Endothelial cell of umbilical vein (primary cell): ENCODE measurements around the gene SLC51B.

Experiments
- EZH2 ChIP-seq: IDR thresholded peaks from 2 replicates; pipeline ENCODE4 v1.6.1; 2012; ENCODE audit warnings: borderline replicate concordance, low read depth, mild to moderate bottlenecking, moderate library complexity, low read length, inconsistent platforms; ENCODE audit not compliant: severe bottlenecking
- POLR2A ChIP-seq: IDR thresholded peaks from 2 replicates; pipeline ENCODE4 v1.6.1; 2012; ENCODE audit warnings: low read depth, mild to moderate bottlenecking, control low read depth, low read length
- TF ChIP-seq, protein P1 (sequence below), 2 donors: IDR thresholded peaks; 1 replicate in 1 of 2; 2 replicates in 1 of 2; pipeline ENCODE4 v1.5.1; 2011; ENCODE audit warnings: low read length in 2 of 2, mild to moderate bottlenecking in 2 of 2, moderate library complexity in 2 of 2, control low read depth in 1 of 2, inconsistent platforms in 1 of 2, low read depth in 1 of 2; ENCODE audit not compliant: insufficient read depth in 1 of 2; ENCODE audit errors: extremely low read depth in 1 of 2

DNA sequence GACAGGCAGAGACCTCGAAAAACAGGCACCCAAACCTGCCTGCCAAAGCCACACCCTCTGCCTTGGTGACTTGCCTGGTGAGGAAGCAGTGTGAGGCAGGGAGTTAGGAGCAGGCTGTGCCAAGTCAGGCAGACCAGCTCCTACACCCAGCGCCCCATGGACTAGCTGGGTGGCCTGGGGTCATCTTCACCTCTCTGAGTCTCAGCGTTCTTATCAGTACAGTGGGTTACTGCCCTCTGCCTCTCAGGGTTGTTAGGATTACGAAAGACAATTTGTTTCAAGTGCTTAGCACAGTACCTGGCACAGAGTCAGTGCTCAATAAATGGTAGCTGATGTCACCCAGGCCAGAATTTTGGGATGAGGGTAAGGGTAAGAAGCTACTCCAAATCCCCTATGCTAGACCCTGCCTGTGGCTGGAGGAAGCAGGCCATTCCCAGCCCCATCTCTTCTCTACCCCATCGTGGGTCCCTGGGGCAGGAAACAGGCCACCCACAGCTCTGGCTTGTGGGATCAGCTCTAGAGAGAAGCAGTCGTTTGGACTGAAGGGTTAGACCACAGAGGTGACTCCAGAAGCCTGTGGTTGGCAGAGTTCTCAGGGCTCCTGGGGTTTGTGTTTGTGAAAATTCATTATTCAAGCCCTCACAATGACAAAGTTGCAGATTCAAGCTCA lies 10.1 kb downstream of the SLC51B start:
- TF ChIP-seq, protein P1, sequence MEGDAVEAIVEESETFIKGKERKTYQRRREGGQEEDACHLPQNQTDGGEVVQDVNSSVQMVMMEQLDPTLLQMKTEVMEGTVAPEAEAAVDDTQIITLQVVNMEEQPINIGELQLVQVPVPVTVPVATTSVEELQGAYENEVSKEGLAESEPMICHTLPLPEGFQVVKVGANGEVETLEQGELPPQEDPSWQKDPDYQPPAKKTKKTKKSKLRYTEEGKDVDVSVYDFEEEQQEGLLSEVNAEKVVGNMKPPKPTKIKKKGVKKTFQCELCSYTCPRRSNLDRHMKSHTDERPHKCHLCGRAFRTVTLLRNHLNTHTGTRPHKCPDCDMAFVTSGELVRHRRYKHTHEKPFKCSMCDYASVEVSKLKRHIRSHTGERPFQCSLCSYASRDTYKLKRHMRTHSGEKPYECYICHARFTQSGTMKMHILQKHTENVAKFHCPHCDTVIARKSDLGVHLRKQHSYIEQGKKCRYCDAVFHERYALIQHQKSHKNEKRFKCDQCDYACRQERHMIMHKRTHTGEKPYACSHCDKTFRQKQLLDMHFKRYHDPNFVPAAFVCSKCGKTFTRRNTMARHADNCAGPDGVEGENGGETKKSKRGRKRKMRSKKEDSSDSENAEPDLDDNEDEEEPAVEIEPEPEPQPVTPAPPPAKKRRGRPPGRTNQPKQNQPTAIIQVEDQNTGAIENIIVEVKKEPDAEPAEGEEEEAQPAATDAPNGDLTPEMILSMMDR (IDR thresholded peaks at IDR 0.05; ENCODE audit: extremely low read depth in 1 of 2, insufficient read depth in 1 of 2, low read depth in 1 of 2, low read length in 2 of 2): no peak
- TF ChIP-seq POLR2A (no peak), EZH2 (no peak)
